GOT3 (cell line): ENCODE data around the gene ZMYM4.
"Not testable (repeated sequence)": the region's sequence is repeated elsewhere in the genome, so short reads cannot be mapped to it uniquely, and the experiment has no call there.

ENCODE experiments used
- DNase-seq: peaks from one replicate; lab custom pipeline; 2025; ENCODE audit warnings: mixed read lengths; lab: John Stamatoyannopoulos, UW

Gene ZMYM4

GRCh38 chr1:35268282-35269200, at the start of gene ZMYM4:
Gene ZMYM4, plus strand, starts transcription at chr1:35268709. Its CDS starts 338 bp downstream, at chr1:35269047.
- peak; percentile 70 for DNase-seq

GRCh38 chr1:35220976-35221375, 47.5 kb upstream of the ZMYM4 start:
- no peak for DNase-seq

- no peak for DNase-seq
Observed at GRCh38 chr1:35222322-35223083, 46.0 kb upstream of the ZMYM4 start.

- no peak for DNase-seq
Observed at GRCh38 chr1:35223084-35223630, 45.4 kb upstream of the ZMYM4 start.

GRCh38 chr1:35226546-35226945, 42.0 kb upstream of the ZMYM4 start:
- DNase-seq: no peak

- no peak for DNase-seq
Observed at GRCh38 chr1:35229587-35230360, 38.7 kb upstream of the ZMYM4 start.

- no peak for DNase-seq
Observed at GRCh38 chr1:35231287-35231686, 37.2 kb upstream of the ZMYM4 start.

GRCh38 chr1:35236772-35237171, 31.7 kb upstream of the ZMYM4 start:
- not testable (repeated sequence) for DNase-seq

GRCh38 chr1:35243691-35244090, 24.8 kb upstream of the ZMYM4 start:
- DNase-seq: no peak

- DNase-seq: no peak
Observed at GRCh38 chr1:35247256-35247655, 21.3 kb upstream of the ZMYM4 start.

GRCh38 chr1:35253941-35254340, 14.6 kb upstream of the ZMYM4 start:
- no peak for DNase-seq

GRCh38 chr1:35255276-35255675, 13.2 kb upstream of the ZMYM4 start:
- no peak for DNase-seq

- DNase-seq: no peak
Observed at GRCh38 chr1:35259561-35259960, 8.9 kb upstream of the ZMYM4 start.

GRCh38 chr1:35261412-35262120, 6.9 kb upstream of the ZMYM4 start:
- no peak for DNase-seq

- no peak for DNase-seq
Observed at GRCh38 chr1:35264035-35264434, 4.5 kb upstream of the ZMYM4 start.

- no peak for DNase-seq
Observed at GRCh38 chr1:35264871-35265270, 3.6 kb upstream of the ZMYM4 start.

GRCh38 chr1:35266306-35266705, 2.2 kb upstream of the ZMYM4 start:
- no peak for DNase-seq

- no peak for DNase-seq
Observed at GRCh38 chr1:35269201-35269988, 886 bp downstream of the ZMYM4 start.

- DNase-seq: no peak
Observed at GRCh38 chr1:35269989-35270289, 1.4 kb downstream of the ZMYM4 start.

- DNase-seq: no peak
Observed at GRCh38 chr1:35270836-35271235, 2.3 kb downstream of the ZMYM4 start.

- no peak for DNase-seq
Observed at GRCh38 chr1:35274197-35274596, 5.7 kb downstream of the ZMYM4 start.
